HCT116 (cell line): ENCODE results near the gene NDUFAF2. TPM values are rescaled to one million over a fixed set of nuclear protein-coding genes. Genes with fewer than 3 reads are reported as not detected.

Experiments used
- ATAC-seq: fragments of 200-7000 bp; cut with Tn5 transposase; 2 replicates; pipeline ENCODE4 v1.9.1; 2020; ENCODE audit warnings: mild to moderate bottlenecking, moderate library complexity
- BruUV-seq: library from RNA; stranded (reverse); fragments of 400-500 nt; replicated peaks from 2 replicates; lab custom pipeline; 2021; lab: Mats Ljungman, UMichigan
- CTCF ChIA-PET: fragments of 300-600 bp; sonication (Branson Sonifier 250); formaldehyde crosslinking; loops from one replicate; lab custom pipeline; 2021; ENCODE audit warnings: antibody characterized with exemption; lab: Charles Lee
- POLR2A ChIA-PET: fragments of 300-600, 350-600 bp; sonication (Branson Sonifier 250); formaldehyde crosslinking; loops from one replicate; lab custom pipeline; 2021; ENCODE audit warnings: antibody characterized with exemption; lab: Charles Lee
- RAD21 ChIA-PET, 2 experiments: fragments of 300-600 bp; sonication (Branson Sonifier 250); formaldehyde crosslinking; loops; one replicate each; lab custom pipeline; 2023; ENCODE audit warnings: low total read pairs in 2 of 2; ENCODE audit not compliant: uncharacterized antibody in 2 of 2, unreplicated experiment in 2 of 2, low non-redundant PET in 1 of 2; lab: Charles Lee
- DNase-seq: peaks from one replicate; pipeline ENCODE4 v3.0.0-alpha.2; 2010; ENCODE audit warnings: low read depth, low spot score
- H2AFZ ChIP-seq: fragments of 200-600 bp; shearing (Covaris generic), sonication (generic); 2 replicates; pipeline ENCODE4 v1.6.1; 2017; ENCODE audit warnings: low read depth, mixed run types, mixed read lengths, antibody characterized with exemption, low read length; ENCODE audit not compliant: poor library complexity, severe bottlenecking
- H3K27ac ChIP-seq: 2 replicates; pipeline ENCODE4 v1.5.1; 2012; ENCODE audit warnings: low read depth, low read length
- H3K27me3 ChIP-seq: fragments of 200-600 bp; sonication (generic); 2 replicates; pipeline ENCODE4 v1.6.1; 2016; ENCODE audit warnings: mixed run types, low read length, mixed read lengths; ENCODE audit not compliant: insufficient read depth
- H3K36me3 ChIP-seq, 2 experiments: fragments of 200-500 bp in 1 of 2; fragments of 200-600 bp in 1 of 2; sonication (Bioruptor generic) in 1 of 2; sonication (generic) in 1 of 2; 2 replicates each; pipeline versions ENCODE4 v1.5.1 to v1.6.1; 2014 to 2016; ENCODE audit warnings: low read length in 2 of 2, inconsistent platforms in 1 of 2, mixed read lengths in 1 of 2, mixed run types in 1 of 2; ENCODE audit not compliant: insufficient read depth in 2 of 2, control insufficient read depth in 1 of 2
- H3K4me1 ChIP-seq, 2 experiments: fragments of 200-600 bp in 1 of 2; sonication (generic) in 1 of 2; 2 replicates each; pipeline versions ENCODE4 v1.5.1 to v1.6.1; 2012 to 2017; ENCODE audit warnings: low read length in 2 of 2, inconsistent platforms in 1 of 2, mild to moderate bottlenecking in 1 of 2, mixed read lengths in 1 of 2, mixed run types in 1 of 2, moderate library complexity in 1 of 2; ENCODE audit not compliant: insufficient read depth in 2 of 2, control insufficient read depth in 1 of 2
- H3K4me2 ChIP-seq: fragments of 200-600 bp; sonication (generic); 2 replicates; pipeline ENCODE4 v1.6.1; 2017; ENCODE audit warnings: mixed run types, low read length, mixed read lengths
- H3K4me3 ChIP-seq, 2 experiments: fragments of 200-600 bp in 1 of 2; sonication (generic) in 1 of 2; replicated peaks in 1 of 2; 2 replicates each; pipeline ENCODE4 v1.5.1; 2011 to 2016; ENCODE audit warnings: low read length in 2 of 2, control low read depth in 1 of 2, low read depth in 1 of 2, mild to moderate bottlenecking in 1 of 2, mixed read lengths in 1 of 2, mixed run types in 1 of 2
- H3K79me2 ChIP-seq: fragments of 200-600 bp; sonication (generic); 2 replicates; pipeline ENCODE4 v1.6.1; 2017; ENCODE audit warnings: mild to moderate bottlenecking, mixed run types, low read length, moderate library complexity, mixed read lengths; ENCODE audit not compliant: insufficient read depth
- H3K9ac ChIP-seq: fragments of 200-600 bp; sonication (generic); 2 replicates; pipeline ENCODE4 v1.6.1; 2016; ENCODE audit warnings: low read length, mixed read lengths
- H3K9me2 ChIP-seq: fragments of 200-600 bp; sonication (generic), shearing (Covaris generic); 2 replicates; pipeline ENCODE4 v1.6.1; 2017; ENCODE audit warnings: mixed run types, mild to moderate bottlenecking, moderate library complexity; ENCODE audit not compliant: insufficient read depth
- H3K9me3 ChIP-seq, 2 experiments: fragments of 200-500 bp in 1 of 2; fragments of 200-600 bp in 1 of 2; sonication (Bioruptor generic) in 1 of 2; sonication (generic) in 1 of 2; 2 replicates each; pipeline ENCODE4 v1.6.1; 2014 to 2017; ENCODE audit warnings: low read length in 2 of 2, mixed read lengths in 2 of 2, inconsistent platforms in 1 of 2, low read depth in 1 of 2, mild to moderate bottlenecking in 1 of 2, mixed run types in 1 of 2, moderate library complexity in 1 of 2; ENCODE audit not compliant: control insufficient read depth in 1 of 2, insufficient read depth in 1 of 2
- H4K20me1 ChIP-seq: fragments of 200-600 bp; sonication (generic), shearing (Covaris generic); 2 replicates; pipeline ENCODE4 v1.6.1; 2017; ENCODE audit warnings: mixed run types, mild to moderate bottlenecking, moderate library complexity; ENCODE audit not compliant: insufficient read depth
- CBX3 ChIP-seq: IDR thresholded peaks from 2 replicates; pipeline ENCODE4 v1.6.1; 2012; ENCODE audit warnings: low read depth
- CEBPB ChIP-seq: IDR thresholded peaks from 2 replicates; pipeline ENCODE4 v1.6.1; 2012; ENCODE audit warnings: low read depth
- ELF1 ChIP-seq: IDR thresholded peaks from 2 replicates; pipeline ENCODE4 v1.6.1; 2012; ENCODE audit warnings: low read depth, borderline replicate concordance
- JUND ChIP-seq: IDR thresholded peaks from 2 replicates; pipeline ENCODE4 v1.6.1; 2012
- RAD21 ChIP-seq: IDR thresholded peaks from 2 replicates; pipeline ENCODE4 v1.6.1; 2012; ENCODE audit warnings: low read depth, mild to moderate bottlenecking
- SRF ChIP-seq: IDR thresholded peaks from 2 replicates; pipeline ENCODE4 v1.6.1; 2012; ENCODE audit warnings: low read depth
- intact Hi-C: fragments of 100-400 bp; cut with micrococcal nuclease; formaldehyde crosslinking; loops from 2 replicates; pipeline ENCODE4 v1.10.0; 2022
- total RNA-seq: library from RNA; stranded (reverse); gene quantifications from one replicate; pipeline ENCODE4 v1.2.1, GENCODE V29; 2021; ENCODE audit not compliant: unreplicated experiment
- TF ChIP-seq, protein P1 (sequence below): IDR thresholded peaks from 2 replicates; pipeline ENCODE4 v1.6.1; 2012
- TF ChIP-seq, protein P2 (sequence below), 3 experiments: fragments of 200-600 bp in 1 of 3; sonication (generic) in 1 of 3; IDR thresholded peaks in 2 of 3; conservative IDR thresholded peaks in 1 of 3; 2 replicates each; pipeline ENCODE4 v1.5.1; 2012 to 2017; ENCODE audit warnings: low read depth in 2 of 3, low read length in 2 of 3, antibody characterized with exemption in 1 of 3, borderline replicate concordance in 1 of 3, control low read depth in 1 of 3, mild to moderate bottlenecking in 1 of 3, mixed read lengths in 1 of 3, mixed run types in 1 of 3, moderate library complexity in 1 of 3; ENCODE audit not compliant: insufficient read depth in 1 of 3

Gene NDUFAF2
- total RNA-seq, 1 experiment from 2014 or later = 36.9 TPM

DNA sequence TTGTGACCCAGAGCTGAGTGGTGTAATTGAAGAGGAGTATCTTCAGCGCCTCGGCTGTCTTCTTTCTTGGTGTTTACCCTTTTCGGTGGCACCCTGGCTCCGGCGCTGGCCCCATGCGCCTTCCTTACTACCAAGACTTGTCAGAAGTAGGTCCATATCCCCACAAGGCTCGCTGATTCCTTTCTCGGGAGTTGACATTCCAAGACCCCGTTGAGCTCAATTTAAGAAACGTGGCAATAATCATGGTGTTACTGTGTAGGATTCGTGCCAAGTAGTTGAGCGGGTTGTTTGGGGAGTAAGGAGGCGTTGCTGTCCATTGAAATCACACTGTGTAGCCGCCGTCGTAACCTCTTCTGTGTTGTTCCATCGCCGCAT lies 795 bp downstream of the NDUFAF2 start:
- Histone ChIP-seq H3K27me3 (no peaks in the 10 kb centered on the region), H2AFZ (no peak overlapping the region), H3K4me3 (peak overlapping the region; percentile 85 to 87), H3K9me2 (no peaks in the 10 kb centered on the region), H3K9ac (peak overlapping the region; percentile 78), H3K4me1 (peaks cover 8 to 13% of the 10 kb centered on the region in 2 experiments; a peak in 2 of 4 replicates), H3K79me2 (peaks cover 91% of the 10 kb centered on the region), H3K9me3 (no peaks in the 10 kb centered on the region), H3K36me3 (no peaks in the 10 kb centered on the region), H3K4me2 (peak overlapping the region; percentile 81), H4K20me1 (no peaks in the 10 kb centered on the region), H3K27ac (peak overlapping the region; percentile 38)
- CTCF ChIA-PET = interaction anchor here (1.5 to 2.5 kb wide), 2 partner anchors 13 to 16 kb away, joined by 3 to 9 read pairs; no protein-coding TSS in a partner anchor
- DNase-seq = no peak
- ATAC-seq = peak; percentile 31
- no TSS peak for BruUV-seq
- TF ChIP-seq, protein P1, sequence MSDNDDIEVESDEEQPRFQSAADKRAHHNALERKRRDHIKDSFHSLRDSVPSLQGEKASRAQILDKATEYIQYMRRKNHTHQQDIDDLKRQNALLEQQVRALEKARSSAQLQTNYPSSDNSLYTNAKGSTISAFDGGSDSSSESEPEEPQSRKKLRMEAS = no peak
- TF ChIP-seq CBX3 (0 out of 2 replicates have a peak, but pooled peaks have one; percentile 5), SRF (no peak), ELF1 (no peak)
- RAD21 ChIA-PET = no interaction called here
- intact Hi-C loops = loop anchor here (1.0 kb wide), 1 partner anchor 268 kb away; no protein-coding TSS in a partner anchor
- POLR2A ChIA-PET = no interaction called here

- Histone ChIP-seq H3K9ac (no peak overlapping the region), H3K9me2 (no peaks in the 10 kb centered on the region), H3K36me3 (no peaks in the 10 kb centered on the region), H4K20me1 (no peaks in the 10 kb centered on the region), H3K4me2 (no peak overlapping the region), H3K9me3 (no peaks in the 10 kb centered on the region), H2AFZ (no peak overlapping the region), H3K27me3 (no peaks in the 10 kb centered on the region), H3K4me3 (no peak overlapping the region), H3K79me2 (peaks cover 91% of the 10 kb centered on the region), H3K27ac (no peak overlapping the region), H3K4me1 (peaks cover 8 to 10% of the 10 kb centered on the region in 2 experiments; a peak in 2 of 4 replicates)
- ATAC-seq (no peak), DNase-seq (no peak)
- BruUV-seq = no TSS peak
- CTCF ChIA-PET = no interaction called here
- TF ChIP-seq, protein P2, sequence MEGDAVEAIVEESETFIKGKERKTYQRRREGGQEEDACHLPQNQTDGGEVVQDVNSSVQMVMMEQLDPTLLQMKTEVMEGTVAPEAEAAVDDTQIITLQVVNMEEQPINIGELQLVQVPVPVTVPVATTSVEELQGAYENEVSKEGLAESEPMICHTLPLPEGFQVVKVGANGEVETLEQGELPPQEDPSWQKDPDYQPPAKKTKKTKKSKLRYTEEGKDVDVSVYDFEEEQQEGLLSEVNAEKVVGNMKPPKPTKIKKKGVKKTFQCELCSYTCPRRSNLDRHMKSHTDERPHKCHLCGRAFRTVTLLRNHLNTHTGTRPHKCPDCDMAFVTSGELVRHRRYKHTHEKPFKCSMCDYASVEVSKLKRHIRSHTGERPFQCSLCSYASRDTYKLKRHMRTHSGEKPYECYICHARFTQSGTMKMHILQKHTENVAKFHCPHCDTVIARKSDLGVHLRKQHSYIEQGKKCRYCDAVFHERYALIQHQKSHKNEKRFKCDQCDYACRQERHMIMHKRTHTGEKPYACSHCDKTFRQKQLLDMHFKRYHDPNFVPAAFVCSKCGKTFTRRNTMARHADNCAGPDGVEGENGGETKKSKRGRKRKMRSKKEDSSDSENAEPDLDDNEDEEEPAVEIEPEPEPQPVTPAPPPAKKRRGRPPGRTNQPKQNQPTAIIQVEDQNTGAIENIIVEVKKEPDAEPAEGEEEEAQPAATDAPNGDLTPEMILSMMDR (IDR thresholded peaks at IDR 0.05 in 2 of 3, conservative IDR thresholded peaks at IDR 0.05 in 1 of 3; ENCODE audit: borderline replicate concordance in 1 of 3, insufficient read depth in 1 of 3, low read depth in 2 of 3, low read length in 2 of 3) = no peak
- TF ChIP-seq JUND (no peak), CEBPB (no peak), RAD21 (no peak)
- RAD21 ChIA-PET = no interaction called here
- intact Hi-C loops = no loop called here
- POLR2A ChIA-PET = no interaction called here
Observed at GRCh38 chr5:60948738-60949137, 3.7 kb downstream of the NDUFAF2 start.
